MM.1S (cell line): ENCODE data around the gene LILRB4.

Experiments used
- EZH2 ChIP-seq: fragments of 300-600 bp; sonication (generic); optimal IDR thresholded peaks from 2 replicates; pipeline ENCODE3; 2017; ENCODE audit warnings: low read depth, mild to moderate bottlenecking, antibody characterized with exemption, low read length, mixed read lengths
- EZH2phosphoT487 ChIP-seq: fragments of 300-600 bp; sonication (generic); IDR thresholded peaks from 2 replicates; pipeline ENCODE4 v1.6.1; 2018; ENCODE audit warnings: antibody characterized with exemption, low read length
- TF ChIP-seq, protein P1 (sequence below): fragments of 300-600 bp; sonication (generic); IDR thresholded peaks from 2 replicates; pipeline ENCODE4 v1.5.1; 2016; ENCODE audit warnings: antibody characterized with exemption, low read length, mixed read lengths

DNA sequence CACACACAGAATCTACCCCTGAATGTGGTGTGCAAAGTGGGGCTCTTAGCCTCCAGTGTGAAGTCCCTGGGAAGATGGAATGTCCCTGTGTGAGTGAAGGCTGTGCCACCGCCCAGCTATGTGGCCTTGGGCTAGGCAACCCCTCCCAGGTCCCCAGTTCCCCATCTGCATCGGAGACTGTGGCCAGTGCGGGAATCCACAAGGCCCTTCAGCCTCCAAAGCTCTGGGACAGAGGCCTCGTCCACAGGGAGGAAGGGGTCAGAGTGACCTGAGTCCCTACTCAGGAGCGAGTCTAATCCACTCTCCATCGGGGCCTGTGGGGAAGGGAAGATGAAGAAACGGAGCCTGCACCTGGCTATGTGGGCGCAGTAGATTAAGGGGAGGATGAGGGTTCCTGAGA is 42.1 kb downstream of the LILRB4 start:
- TF ChIP-seq, protein P1, sequence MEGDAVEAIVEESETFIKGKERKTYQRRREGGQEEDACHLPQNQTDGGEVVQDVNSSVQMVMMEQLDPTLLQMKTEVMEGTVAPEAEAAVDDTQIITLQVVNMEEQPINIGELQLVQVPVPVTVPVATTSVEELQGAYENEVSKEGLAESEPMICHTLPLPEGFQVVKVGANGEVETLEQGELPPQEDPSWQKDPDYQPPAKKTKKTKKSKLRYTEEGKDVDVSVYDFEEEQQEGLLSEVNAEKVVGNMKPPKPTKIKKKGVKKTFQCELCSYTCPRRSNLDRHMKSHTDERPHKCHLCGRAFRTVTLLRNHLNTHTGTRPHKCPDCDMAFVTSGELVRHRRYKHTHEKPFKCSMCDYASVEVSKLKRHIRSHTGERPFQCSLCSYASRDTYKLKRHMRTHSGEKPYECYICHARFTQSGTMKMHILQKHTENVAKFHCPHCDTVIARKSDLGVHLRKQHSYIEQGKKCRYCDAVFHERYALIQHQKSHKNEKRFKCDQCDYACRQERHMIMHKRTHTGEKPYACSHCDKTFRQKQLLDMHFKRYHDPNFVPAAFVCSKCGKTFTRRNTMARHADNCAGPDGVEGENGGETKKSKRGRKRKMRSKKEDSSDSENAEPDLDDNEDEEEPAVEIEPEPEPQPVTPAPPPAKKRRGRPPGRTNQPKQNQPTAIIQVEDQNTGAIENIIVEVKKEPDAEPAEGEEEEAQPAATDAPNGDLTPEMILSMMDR: no peak
- TF ChIP-seq EZH2 (no peak), EZH2phosphoT487 (no peak)
